ENCODE results near the gene SEPTIN1.

SEPTIN1 gene

DNA sequence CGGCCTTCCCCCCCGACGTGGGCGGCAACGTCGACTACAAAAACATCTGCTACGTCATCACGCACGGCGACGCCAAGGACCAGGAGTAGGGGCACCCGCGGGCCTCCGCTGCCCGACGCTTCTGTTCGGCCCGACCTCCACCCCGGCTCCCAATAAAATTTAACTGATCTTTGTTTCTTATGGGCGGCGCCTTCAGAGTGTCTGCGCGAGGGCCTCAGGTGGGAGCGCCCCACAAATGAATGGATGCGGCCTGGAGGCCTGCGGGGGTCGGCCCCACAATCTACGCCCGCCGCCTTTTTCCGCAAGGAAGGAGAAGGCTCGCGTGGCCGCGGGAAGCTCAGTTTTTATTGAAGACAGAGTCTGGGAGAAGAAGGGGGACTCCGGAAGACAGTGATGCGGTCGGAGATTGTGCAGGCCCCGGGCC is 4.5 kb downstream of the SEPTIN1 start:
- TF ChIP-seq, protein P1, sequence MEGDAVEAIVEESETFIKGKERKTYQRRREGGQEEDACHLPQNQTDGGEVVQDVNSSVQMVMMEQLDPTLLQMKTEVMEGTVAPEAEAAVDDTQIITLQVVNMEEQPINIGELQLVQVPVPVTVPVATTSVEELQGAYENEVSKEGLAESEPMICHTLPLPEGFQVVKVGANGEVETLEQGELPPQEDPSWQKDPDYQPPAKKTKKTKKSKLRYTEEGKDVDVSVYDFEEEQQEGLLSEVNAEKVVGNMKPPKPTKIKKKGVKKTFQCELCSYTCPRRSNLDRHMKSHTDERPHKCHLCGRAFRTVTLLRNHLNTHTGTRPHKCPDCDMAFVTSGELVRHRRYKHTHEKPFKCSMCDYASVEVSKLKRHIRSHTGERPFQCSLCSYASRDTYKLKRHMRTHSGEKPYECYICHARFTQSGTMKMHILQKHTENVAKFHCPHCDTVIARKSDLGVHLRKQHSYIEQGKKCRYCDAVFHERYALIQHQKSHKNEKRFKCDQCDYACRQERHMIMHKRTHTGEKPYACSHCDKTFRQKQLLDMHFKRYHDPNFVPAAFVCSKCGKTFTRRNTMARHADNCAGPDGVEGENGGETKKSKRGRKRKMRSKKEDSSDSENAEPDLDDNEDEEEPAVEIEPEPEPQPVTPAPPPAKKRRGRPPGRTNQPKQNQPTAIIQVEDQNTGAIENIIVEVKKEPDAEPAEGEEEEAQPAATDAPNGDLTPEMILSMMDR (IDR thresholded peaks at IDR 0.05; ENCODE audit: extremely low read depth, missing control alignments): no peak
- DNase-seq (ENCODE audit: low spot score): peak; percentile 83

GRCh38 chr16:30377050-30377811 is 5.1 kb downstream of the SEPTIN1 start:
- no peak for DNase-seq (ENCODE audit: low spot score)
- TF ChIP-seq, protein P1 (IDR thresholded peaks at IDR 0.05; ENCODE audit: extremely low read depth, missing control alignments): no peak

GRCh38 chr16:30376461-30376902 is 5.9 kb downstream of the SEPTIN1 start:
- TF ChIP-seq, protein P1 (IDR thresholded peaks at IDR 0.05; ENCODE audit: extremely low read depth, missing control alignments): no peak

GRCh38 chr16:30375864-30376263 is 6.5 kb downstream of the SEPTIN1 start:
- no peak for DNase-seq (ENCODE audit: low spot score)
- TF ChIP-seq, protein P1 (IDR thresholded peaks at IDR 0.05; ENCODE audit: extremely low read depth, missing control alignments): no peak

More at GRCh38 chr16:30376461-30376902, 5.9 kb downstream of the SEPTIN1 start:
- no peak for DNase-seq (ENCODE audit: low spot score)

GRCh38 chr16:30374538-30374937 is 7.8 kb downstream of the SEPTIN1 start, which contains the start of gene MYL11:
TSS of gene MYL11 (plus strand) at chr16:30374802. CDS start at chr16:30374858, 56 bp downstream.
- TF ChIP-seq, protein P1 (IDR thresholded peaks at IDR 0.05; ENCODE audit: extremely low read depth, missing control alignments): no peak
- DNase-seq (ENCODE audit: low spot score): no peak

DNA sequence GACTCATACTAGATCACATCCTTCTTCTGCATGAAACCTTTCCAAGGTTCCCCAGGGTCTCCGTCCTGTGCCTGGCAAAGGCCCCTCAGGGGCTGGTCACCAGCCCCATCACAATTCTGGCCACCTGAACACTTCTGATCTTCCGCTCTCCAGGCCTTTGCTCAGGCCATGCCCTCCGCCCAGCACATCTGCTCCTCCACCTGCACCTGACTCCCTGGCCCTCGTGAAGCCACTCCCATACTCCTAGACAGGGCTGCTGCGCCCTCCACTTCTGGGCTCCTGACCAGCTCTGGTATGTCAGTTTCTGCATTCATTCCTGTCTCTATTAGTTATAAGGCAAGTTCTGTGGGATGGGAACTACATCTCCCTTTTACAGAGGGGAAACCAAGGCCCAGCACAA is 9.6 kb downstream of the SEPTIN1 start:
- no peak for DNase-seq (ENCODE audit: low spot score)
- TF ChIP-seq, protein P1 (IDR thresholded peaks at IDR 0.05; ENCODE audit: extremely low read depth, missing control alignments): no peak

GRCh38 chr16:30372038-30372712 is 10.2 kb downstream of the SEPTIN1 start:
- TF ChIP-seq, protein P1 (IDR thresholded peaks at IDR 0.05; ENCODE audit: extremely low read depth, missing control alignments): no peak
- DNase-seq (ENCODE audit: low spot score): no peak
